ENCODE data around the gene DCP2.

DCP2 gene

DNA sequence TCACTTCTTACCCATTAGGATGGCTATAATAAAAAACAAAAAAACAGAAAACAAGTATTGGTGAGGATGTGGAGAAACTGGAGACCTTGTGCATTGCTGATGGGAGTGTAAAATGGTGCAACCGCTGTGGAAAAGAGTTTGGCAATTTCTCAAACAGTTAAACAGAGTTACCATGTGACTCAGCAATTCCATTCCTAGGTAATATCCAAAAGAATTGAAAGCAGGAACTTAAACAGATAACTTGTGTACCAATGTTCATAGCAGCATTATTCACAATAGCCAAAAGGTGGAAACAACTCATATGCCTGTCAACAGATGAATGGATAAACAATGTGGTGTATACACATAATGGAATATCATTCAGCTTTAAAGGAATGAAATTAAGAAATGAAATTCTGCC, 28.9 kb downstream of the DCP2 start:
- Histone ChIP-seq H3K36me3 (ENCODE audit: low read depth) (peaks cover 89% of the 10 kb centered on the region), H3K4me1 (ENCODE audit: insufficient read depth, poor library complexity, severe bottlenecking) (peaks cover 27% of the 10 kb centered on the region), H3K27ac (ENCODE audit: poor library complexity, severe bottlenecking) (peak overlapping the region; percentile 28), H3K9me3 (ENCODE audit: severe bottlenecking) (no peaks in the 10 kb centered on the region), H3K4me3 (ENCODE audit: severe bottlenecking) (no peak overlapping the region), H3K27me3 (ENCODE audit: insufficient read depth, poor library complexity, severe bottlenecking) (no peaks in the 10 kb centered on the region)
- TF ChIP-seq CTCF (IDR thresholded peaks at IDR 0.05; ENCODE audit: poor library complexity, severe bottlenecking) = no peak
- no peak for DNase-seq (ENCODE audit: low spot score)
- peak; percentile 60 for ATAC-seq (ENCODE audit: low read depth)

GRCh38 chr5:113017881-113018635, 41.5 kb downstream of the DCP2 start:
- TF ChIP-seq CTCF (IDR thresholded peaks at IDR 0.05; ENCODE audit: poor library complexity, severe bottlenecking) = no peak
- Histone ChIP-seq H3K36me3 (ENCODE audit: low read depth) (peaks cover 60% of the 10 kb centered on the region), H3K27ac (ENCODE audit: poor library complexity, severe bottlenecking) (peak overlapping the region; percentile 96)

GRCh38 chr5:113020461-113021273, 44.1 kb downstream of the DCP2 start:
- Histone ChIP-seq H3K4me3 (ENCODE audit: severe bottlenecking) (no peak overlapping the region), H3K27me3 (ENCODE audit: insufficient read depth, poor library complexity, severe bottlenecking) (no peaks in the 10 kb centered on the region), H3K9me3 (ENCODE audit: severe bottlenecking) (no peaks in the 10 kb centered on the region), H3K27ac (ENCODE audit: poor library complexity, severe bottlenecking) (peak overlapping the region; percentile 96), H3K36me3 (ENCODE audit: low read depth) (peaks cover 57% of the 10 kb centered on the region), H3K4me1 (ENCODE audit: insufficient read depth, poor library complexity, severe bottlenecking) (peaks cover 48% of the 10 kb centered on the region)
- ATAC-seq (ENCODE audit: low read depth) = peak; percentile 98
- TF ChIP-seq CTCF (IDR thresholded peaks at IDR 0.05; ENCODE audit: poor library complexity, severe bottlenecking) = no peak
- DNase-seq (ENCODE audit: low spot score) = no peak

More at GRCh38 chr5:113017881-113018635, 41.5 kb downstream of the DCP2 start:
- no peaks in the 10 kb centered on the region for H3K27me3 ChIP-seq (ENCODE audit: insufficient read depth, poor library complexity, severe bottlenecking)
- H3K4me1 ChIP-seq (ENCODE audit: insufficient read depth, poor library complexity, severe bottlenecking) = peaks cover 48% of the 10 kb centered on the region
- no peaks in the 10 kb centered on the region for H3K9me3 ChIP-seq (ENCODE audit: severe bottlenecking)
- no peak for ATAC-seq (ENCODE audit: low read depth)
- no peak for DNase-seq (ENCODE audit: low spot score)
- no peak overlapping the region for H3K4me3 ChIP-seq (ENCODE audit: severe bottlenecking)

DNA sequence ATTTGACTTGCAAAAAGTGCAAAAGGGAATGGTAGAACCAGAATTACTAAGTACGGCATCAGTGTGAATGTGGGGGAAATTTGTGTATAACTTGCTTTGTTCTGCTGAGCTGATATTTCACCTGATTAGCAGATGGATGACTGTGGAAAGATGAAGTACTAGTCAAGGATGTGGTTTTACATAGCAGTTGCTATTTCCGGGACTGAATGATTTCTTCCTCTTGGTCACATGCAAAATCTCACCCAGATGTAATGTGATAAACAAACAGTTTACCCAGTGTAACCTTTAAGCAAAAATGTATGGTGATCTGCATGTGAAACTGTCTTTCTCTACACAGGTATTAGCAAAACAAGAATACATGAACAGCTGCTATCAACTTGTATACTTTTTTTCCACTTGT, 46.1 kb downstream of the DCP2 start:
- TF ChIP-seq CTCF (IDR thresholded peaks at IDR 0.05; ENCODE audit: poor library complexity, severe bottlenecking) = no peak
- DNase-seq (ENCODE audit: low spot score) (no peak), ATAC-seq (ENCODE audit: low read depth) (no peak)
- Histone ChIP-seq H3K27me3 (ENCODE audit: insufficient read depth, poor library complexity, severe bottlenecking) (no peaks in the 10 kb centered on the region), H3K27ac (ENCODE audit: poor library complexity, severe bottlenecking) (peak overlapping the region; percentile 96), H3K4me1 (ENCODE audit: insufficient read depth, poor library complexity, severe bottlenecking) (peaks cover 47% of the 10 kb centered on the region), H3K9me3 (ENCODE audit: severe bottlenecking) (no peaks in the 10 kb centered on the region), H3K4me3 (ENCODE audit: severe bottlenecking) (no peak overlapping the region), H3K36me3 (ENCODE audit: low read depth) (peaks cover 62% of the 10 kb centered on the region)

All from RWPE2 (cell line).